ENCODE data around the gene BSND. TPM values are rescaled to one million over a fixed set of nuclear protein-coding genes. Genes with fewer than 3 reads are reported as not detected.

Gene BSND
- total RNA-seq, 1 experiment from 2014 or later = 0.17 TPM

DNA sequence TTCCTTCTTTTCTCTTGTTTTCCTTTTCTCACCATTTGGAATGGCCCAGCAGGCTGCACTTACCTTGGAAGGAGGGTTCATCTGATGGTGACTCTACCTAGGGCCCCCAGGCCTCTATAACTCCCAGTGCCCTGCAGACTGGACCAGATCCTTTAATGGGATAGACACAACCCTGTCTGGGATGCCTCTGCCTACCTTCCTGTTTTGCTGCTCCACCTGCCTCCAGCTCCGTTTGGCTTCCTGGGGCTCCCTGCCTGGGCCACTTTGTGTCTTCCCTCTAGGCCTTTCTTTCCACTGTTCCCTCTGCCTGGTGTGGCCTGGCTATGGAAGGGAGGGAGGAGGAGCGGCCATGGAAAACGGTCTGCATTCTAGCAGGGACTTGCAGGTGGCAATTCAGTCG, 48.1 kb downstream of the BSND start:
- no peak for TF ChIP-seq CTCF (conservative IDR thresholded peaks at IDR 0.05)
- Histone ChIP-seq H3K27me3 (ENCODE audit: insufficient read depth, low read length) (no peaks in the 10 kb centered on the region), H2BK12ac (ENCODE audit: insufficient read length, low read depth, low read length) (no peak overlapping the region), H3K4ac (ENCODE audit: low read depth, low read length) (no peak overlapping the region), H4K20me1 (ENCODE audit: control insufficient read depth, insufficient read depth, insufficient read length) (no peaks in the 10 kb centered on the region), H2BK15ac (ENCODE audit: low read depth, low read length) (no peak overlapping the region), H3K79me1 (ENCODE audit: insufficient read depth, low read depth, low read length, poor library complexity, severe bottlenecking) (no peaks in the 10 kb centered on the region), H3K9ac (ENCODE audit: extremely low read depth, insufficient read length, low read length) (no peak overlapping the region), H3K18ac (ENCODE audit: insufficient read length, low read depth, low read length) (no peak overlapping the region), H3K56ac (ENCODE audit: insufficient read length, low read depth, low read length) (no peak overlapping the region), H3K23me2 (ENCODE audit: insufficient read length, low read depth, low read length, poor library complexity, severe bottlenecking) (no peaks in the 10 kb centered on the region), H3K14ac (ENCODE audit: insufficient read depth, low read length) (no peak overlapping the region), H4K8ac (replicated peaks; ENCODE audit: insufficient read length, low read depth, low read length) (no peak overlapping the region), H2BK120ac (ENCODE audit: low read depth, low read length, poor library complexity, severe bottlenecking) (no peak overlapping the region), H3K79me2 (ENCODE audit: insufficient read depth, low read length) (peaks cover 13% of the 10 kb centered on the region; the same call in 1 of the 2 replicates), H3K27ac (ENCODE audit: insufficient read length, low read depth, low read length) (no peak overlapping the region), H2BK5ac (ENCODE audit: insufficient read length, low read length) (no peak overlapping the region), H3T11ph (ENCODE audit: low read length) (no peak overlapping the region), H3K4me2 (ENCODE audit: insufficient read depth, insufficient read length, low read length) (no peak overlapping the region), H2BK20ac (ENCODE audit: low read depth, low read length, poor library complexity, severe bottlenecking) (no peak overlapping the region), H4K5ac (ENCODE audit: insufficient read length, low read depth, low read length) (no peak overlapping the region), H2AFZ (ENCODE audit: low read length) (no peak overlapping the region), H3K23ac (ENCODE audit: insufficient read length, low read depth, low read length) (no peak overlapping the region), H3K9me3 (ENCODE audit: control insufficient read depth, low read depth, low read length) (no peaks in the 10 kb centered on the region), H2AK5ac (ENCODE audit: insufficient read length, low read length) (no peak overlapping the region), H3K4me1 (ENCODE audit: insufficient read depth, low read length) (peaks cover 4% of the 10 kb centered on the region; the same call in 1 of the 2 replicates), H4K91ac (ENCODE audit: insufficient read length, low read depth, low read length) (no peak overlapping the region)
- H3K36me3 Mint-ChIP-seq (ENCODE audit: insufficient read depth in 1 of 3, low read depth in 3 of 3) = peaks cover 16 to 49% (median 23%) of the 10 kb centered on the region in 3 experiments
- no peaks in the 10 kb centered on the region for H3K9me3 Mint-ChIP-seq
- H3K4me1 Mint-ChIP-seq = peaks cover 12 to 13% of the 10 kb centered on the region in 2 experiments
- DNase-seq = no peak
- H3K4me3 Mint-ChIP-seq = no peak overlapping the region
- WGBS (ENCODE audit: extremely low coverage, insufficient read length, low lambda C conversion rate) = no CpG with 5 or more reads among the region's 4 CpGs
- H3K27ac Mint-ChIP-seq = peak overlapping the region in 2 of 3 experiments; percentile 2 to 44; a peak in 3 of 7 replicates
- H3K27me3 Mint-ChIP-seq (ENCODE audit: low read depth) = no peaks in the 10 kb centered on the region
